Testis (tissue), 3 donors: ENCODE measurements around the gene CDK2AP2. TPM values are rescaled to one million over a fixed set of nuclear protein-coding genes. Genes with fewer than 3 reads are reported as not detected.

Experiments used
- DNase-seq: peaks from one replicate; pipeline ENCODE4 v3.0.0-alpha.2; 2019
- H3K27ac ChIP-seq, 2 donors: fragments of 200-600 bp; sonication (generic); one replicate each; pipeline ENCODE4 v1.5.1; 2019
- H3K27me3 ChIP-seq: fragments of 200-600 bp; sonication (generic); one replicate; pipeline ENCODE4 v1.5.1; 2019
- H3K36me3 ChIP-seq: fragments of 200-600 bp; sonication (generic); one replicate; pipeline ENCODE4 v1.5.1; 2017; ENCODE audit warnings: low read depth; ENCODE audit errors: missing control alignments
- H3K4me1 ChIP-seq: fragments of 200-600 bp; sonication (generic); one replicate; pipeline ENCODE4 v1.5.1; 2019
- H3K4me3 ChIP-seq, 2 donors: fragments of 200-600 bp; sonication (generic); one replicate each; pipeline ENCODE4 v1.5.1; 2017 to 2019
- H3K9me3 ChIP-seq: fragments of 200-600 bp; sonication (generic); one replicate; pipeline ENCODE4 v1.5.1; 2017
- POLR2A ChIP-seq: fragments of 450-650 bp; IDR thresholded peaks from one replicate; pipeline ENCODE4 v1.6.1; 2017; ENCODE audit warnings: antibody characterized with exemption, mild to moderate bottlenecking, moderate library complexity
- WGBS, 2 donors: methylation state at CpG; one replicate each; pipeline ENCODE4 v1.1.5; 2018; 5-methylcytosine and 5-hydroxymethylcytosine counted together
- intact Hi-C: fragments of 100-400 bp; cut with DNase I; formaldehyde crosslinking; loops from one replicate; pipeline ENCODE4 v1.15.1; 2023; ENCODE audit warnings: low total_unique reads
- polyA plus RNA-seq: library from polyadenylated mRNA; stranded (reverse); fragments of 350-450 nt; fragmentation: Illumina TruSeq; extraction: RNeasy Lipid Tissue Mini Kit (QIAGEN cat#74804); gene quantifications from one replicate; pipeline ENCODE4 v1.2.3, GENCODE V29; 2014; ENCODE audit warnings: low read depth, low replicate concordance; ENCODE audit not compliant: insufficient read depth
- total RNA-seq, 2 donors: library from RNA; depleted of rRNA; stranded (reverse); fragments of >200 nt; gene quantifications; one replicate each; pipeline ENCODE4 v1.2.3, GENCODE V29; 2016
- TF ChIP-seq, protein P1 (sequence below), 3 experiments: fragments of 450-650 bp in 2 of 3; fragments of 200-600 bp in 1 of 3; sonication (generic) in 1 of 3; IDR thresholded peaks; one replicate each; pipeline ENCODE4 v1.5.1; 2016 to 2019; ENCODE audit warnings: antibody characterized with exemption in 3 of 3, mild to moderate bottlenecking in 2 of 3, moderate library complexity in 1 of 3

CDK2AP2 gene
- total and polyA plus RNA-seq, 3 donors from 2014 or later: 20.9 to 38.0 (median 26.4) TPM

DNA sequence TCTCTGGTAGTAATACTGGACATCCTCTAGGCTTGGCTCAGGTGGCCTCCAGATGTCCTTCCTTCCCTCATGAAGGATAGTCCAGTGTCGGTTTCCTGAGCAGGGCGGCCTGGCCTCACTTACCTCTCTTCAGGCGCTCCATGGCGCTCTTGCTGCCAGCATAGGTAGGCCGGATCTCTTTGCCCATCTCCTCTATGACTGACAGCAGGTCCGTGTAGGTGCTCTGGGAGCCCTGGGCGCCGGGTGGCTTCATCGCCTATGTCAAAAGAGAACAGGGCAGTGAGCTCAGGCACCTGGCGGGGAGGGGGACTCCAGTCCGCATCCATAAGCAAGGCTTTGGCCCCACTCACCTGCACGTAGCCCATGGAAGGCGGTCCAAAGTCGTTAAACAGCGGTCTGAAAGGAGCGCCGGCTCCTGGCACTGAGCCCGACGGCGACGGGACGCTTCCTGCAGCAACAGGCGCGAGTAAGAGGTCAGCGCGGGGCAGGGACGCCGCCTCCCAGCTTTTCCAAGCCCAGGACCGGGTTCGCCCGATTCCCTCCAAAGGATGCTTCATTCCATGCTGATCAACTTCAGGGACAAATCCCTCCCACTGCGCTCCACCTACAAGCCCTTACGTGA is 609 bp downstream of the CDK2AP2 start:
- H3K27me3 ChIP-seq: no peaks in the 10 kb centered on the region
- intact Hi-C loops: no loop called here
- peak overlapping the region; percentile 39 to 95 for H3K27ac ChIP-seq
- no peaks in the 10 kb centered on the region for H3K36me3 ChIP-seq
- H3K4me1 ChIP-seq: peaks cover 21% of the 10 kb centered on the region
- peak overlapping the region; percentile 74 to 82 for H3K4me3 ChIP-seq
- WGBS, 2 donors: 34 to 40% methylated on average over 14 to 33 of the region's 33 CpGs
- no peak for TF ChIP-seq POLR2A
- TF ChIP-seq, protein P1, sequence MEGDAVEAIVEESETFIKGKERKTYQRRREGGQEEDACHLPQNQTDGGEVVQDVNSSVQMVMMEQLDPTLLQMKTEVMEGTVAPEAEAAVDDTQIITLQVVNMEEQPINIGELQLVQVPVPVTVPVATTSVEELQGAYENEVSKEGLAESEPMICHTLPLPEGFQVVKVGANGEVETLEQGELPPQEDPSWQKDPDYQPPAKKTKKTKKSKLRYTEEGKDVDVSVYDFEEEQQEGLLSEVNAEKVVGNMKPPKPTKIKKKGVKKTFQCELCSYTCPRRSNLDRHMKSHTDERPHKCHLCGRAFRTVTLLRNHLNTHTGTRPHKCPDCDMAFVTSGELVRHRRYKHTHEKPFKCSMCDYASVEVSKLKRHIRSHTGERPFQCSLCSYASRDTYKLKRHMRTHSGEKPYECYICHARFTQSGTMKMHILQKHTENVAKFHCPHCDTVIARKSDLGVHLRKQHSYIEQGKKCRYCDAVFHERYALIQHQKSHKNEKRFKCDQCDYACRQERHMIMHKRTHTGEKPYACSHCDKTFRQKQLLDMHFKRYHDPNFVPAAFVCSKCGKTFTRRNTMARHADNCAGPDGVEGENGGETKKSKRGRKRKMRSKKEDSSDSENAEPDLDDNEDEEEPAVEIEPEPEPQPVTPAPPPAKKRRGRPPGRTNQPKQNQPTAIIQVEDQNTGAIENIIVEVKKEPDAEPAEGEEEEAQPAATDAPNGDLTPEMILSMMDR (IDR thresholded peaks at IDR 0.05): no peak
- no peak for DNase-seq
- H3K9me3 ChIP-seq: no peaks in the 10 kb centered on the region

DNA sequence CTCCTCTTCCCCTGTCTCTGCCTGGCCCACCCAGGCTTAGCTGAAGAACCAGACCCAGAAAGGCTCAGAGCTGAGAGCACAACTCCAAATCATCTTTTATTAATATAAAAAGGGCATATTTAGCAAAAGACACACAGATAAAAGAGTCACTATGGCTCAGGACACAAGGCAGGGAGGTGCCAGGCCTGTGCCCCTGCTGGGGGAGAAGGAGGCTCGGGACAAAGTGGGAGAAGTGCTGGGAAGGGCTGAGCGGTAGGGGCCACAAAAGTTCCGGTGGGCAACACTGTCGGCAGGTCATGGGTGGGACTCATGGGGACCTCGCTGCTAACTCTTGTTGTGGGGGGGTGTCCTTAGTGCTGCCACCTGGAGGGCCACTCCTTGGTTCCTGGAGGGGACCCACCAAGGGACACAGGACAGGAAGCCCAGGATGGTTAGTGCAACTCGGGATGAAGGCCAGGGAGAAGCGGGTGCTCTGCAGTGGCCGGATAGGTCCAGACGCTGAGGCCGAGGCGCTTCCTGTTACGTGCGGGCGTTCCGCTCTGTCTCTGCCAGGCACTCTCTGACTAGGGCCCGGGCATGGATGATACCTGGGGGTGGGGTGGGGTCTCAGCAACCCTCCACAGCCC is 1.4 kb downstream of the CDK2AP2 start:
- Histone ChIP-seq H3K27me3 (no peaks in the 10 kb centered on the region), H3K4me3 (no peak overlapping the region), H3K27ac (peak overlapping the region in 1 of 2 donors; percentile 39), H3K36me3 (no peaks in the 10 kb centered on the region), H3K4me1 (peaks cover 21% of the 10 kb centered on the region), H3K9me3 (no peaks in the 10 kb centered on the region)
- no peak for DNase-seq
- TF ChIP-seq, protein P1 (IDR thresholded peaks at IDR 0.05): no peak
- TF ChIP-seq POLR2A: no peak
- WGBS, 2 donors: 54 to 78% methylated on average over 5 to 16 of the region's 16 CpGs
- intact Hi-C loops: no loop called here

DNA sequence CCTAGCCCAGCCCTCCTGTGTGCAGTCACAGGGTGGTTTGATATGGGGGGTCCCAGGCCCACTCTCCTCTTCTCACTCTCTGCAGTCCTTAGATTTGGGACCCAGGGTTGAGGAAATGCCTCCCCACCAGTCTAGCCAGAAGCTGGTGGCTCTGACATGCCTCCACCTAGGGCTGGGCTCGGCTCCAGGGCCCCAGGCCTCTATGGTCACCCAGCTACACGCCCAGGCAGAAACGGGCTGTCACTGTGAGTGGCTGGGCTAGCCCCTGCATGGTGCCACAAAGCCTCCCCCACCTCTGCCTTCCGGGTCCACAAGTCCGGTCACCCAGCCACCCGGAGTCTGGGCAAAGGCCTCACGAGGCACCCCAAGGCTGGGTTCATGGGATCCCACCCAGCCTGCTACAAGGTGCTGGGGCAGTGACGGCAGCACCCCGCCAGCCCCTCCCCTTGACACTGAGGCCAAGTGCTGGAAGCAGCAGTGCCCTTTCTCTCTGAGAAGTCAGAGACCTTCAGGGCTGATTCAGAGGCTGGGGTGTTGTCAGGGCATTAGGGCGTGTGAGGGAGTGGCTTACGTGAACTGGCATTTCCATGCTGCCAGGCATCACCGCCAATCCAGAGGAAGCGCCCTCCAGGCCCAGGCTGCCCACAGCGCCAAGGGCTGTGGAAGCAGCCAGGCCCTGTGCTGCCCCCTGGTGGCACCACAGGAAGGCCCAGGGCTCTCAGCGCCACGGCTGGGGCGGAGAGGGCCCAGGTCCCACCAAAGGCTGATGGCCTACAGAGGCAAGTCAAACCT is 2.2 kb downstream of the CDK2AP2 start:
- Histone ChIP-seq H3K4me1 (peaks cover 21% of the 10 kb centered on the region), H3K9me3 (no peaks in the 10 kb centered on the region), H3K27me3 (no peaks in the 10 kb centered on the region), H3K4me3 (peak overlapping the region in 1 of 2 donors; percentile 54), H3K36me3 (no peaks in the 10 kb centered on the region), H3K27ac (peak overlapping the region; percentile 57 to 74)
- no peak for TF ChIP-seq POLR2A
- TF ChIP-seq, protein P1 (IDR thresholded peaks at IDR 0.05): peak; percentile 91 to 93 (median 93)
- DNase-seq: peak; percentile 90
- WGBS, 2 donors: 27 to 32% methylated on average over 9 to 17 of the region's 17 CpGs
- intact Hi-C loops: no loop called here

DNA sequence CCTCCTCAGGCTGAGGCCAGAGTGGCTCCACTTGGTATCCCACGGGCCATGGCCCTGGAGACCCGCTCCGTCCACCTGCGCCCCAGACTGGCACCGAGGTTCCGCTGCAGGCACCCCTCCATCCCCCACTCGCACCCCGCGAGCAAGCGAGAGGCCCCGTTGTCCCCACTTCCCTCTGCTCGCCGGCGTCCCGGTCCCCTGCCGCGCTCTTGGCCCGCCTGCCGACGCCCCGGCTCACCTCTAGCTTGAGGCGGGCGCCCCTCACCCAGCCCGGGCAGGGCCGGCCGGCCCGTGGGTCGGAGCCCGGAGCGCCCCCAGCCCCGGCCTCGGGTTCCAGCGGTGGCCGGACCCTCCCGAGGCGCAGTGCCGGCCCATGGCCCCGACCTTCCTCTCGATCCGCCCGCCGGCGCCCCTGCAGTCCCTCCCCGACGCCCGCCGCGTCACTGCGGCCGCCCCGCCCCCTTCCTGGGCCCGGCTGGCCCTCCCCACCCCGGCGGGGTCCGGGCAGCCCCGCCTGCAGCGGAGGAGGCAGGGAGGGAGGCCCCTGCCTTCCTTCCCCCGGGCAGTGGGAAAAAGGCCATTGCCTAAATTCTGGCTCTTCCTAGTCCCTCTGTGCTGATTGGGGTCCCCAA is 2.9 kb downstream of the CDK2AP2 start, which contains the start of gene PITPNM1:
Gene PITPNM1 (minus strand): TSS at position 414 of the 632 bp plus-strand sequence. CDS start 1,183 bp downstream, outside the sequence.
- peaks cover 21% of the 10 kb centered on the region for H3K4me1 ChIP-seq
- H3K27me3 ChIP-seq: no peaks in the 10 kb centered on the region
- WGBS, 2 donors: 3 to 7% methylated on average over 10 to 58 of the region's 58 CpGs
- DNase-seq: peak; percentile 45
- H3K27ac ChIP-seq: peak within 1 kb of the TSS; percentile 57 to 74
- no peaks in the 10 kb centered on the region for H3K9me3 ChIP-seq
- intact Hi-C loops: no loop called here
- no peaks in the 10 kb centered on the region for H3K36me3 ChIP-seq
- peak within 1 kb of the TSS; percentile 54 for H3K4me3 ChIP-seq
- TF ChIP-seq POLR2A: no peak
- TF ChIP-seq, protein P1 (IDR thresholded peaks at IDR 0.05): no peak
